ENCODE data around the gene CYB5B.

CYB5B gene

DNA sequence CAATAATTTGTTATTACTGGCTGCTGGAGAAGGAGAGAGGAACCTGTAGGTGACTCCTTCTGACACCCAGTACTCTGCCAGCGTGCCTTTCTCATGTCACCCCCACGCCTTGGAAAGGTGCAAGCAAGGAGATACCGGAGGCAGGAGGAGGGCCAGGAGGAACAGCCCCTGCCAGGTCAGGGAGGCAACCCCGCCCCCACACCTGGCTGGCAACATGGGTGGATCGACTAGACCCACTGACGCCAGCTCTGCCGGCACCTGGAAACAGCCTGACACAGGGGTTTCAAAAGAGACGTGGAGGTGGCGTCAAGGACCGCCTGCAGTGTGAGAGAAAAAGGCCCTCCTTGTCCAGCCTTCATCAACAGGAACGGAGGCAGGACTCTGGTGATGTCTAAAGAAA is 62.3 kb downstream of the CYB5B start:
- DNase-seq (ENCODE audit: low spot score) (no peak), ATAC-seq (ENCODE audit: low read depth) (no peak)
- no peak overlapping the region for H3K4me3 ChIP-seq (ENCODE audit: severe bottlenecking)
- no peak overlapping the region for H3K27ac ChIP-seq (ENCODE audit: poor library complexity, severe bottlenecking)
- H3K36me3 ChIP-seq (ENCODE audit: low read depth) = no peaks in the 10 kb centered on the region
- no peaks in the 10 kb centered on the region for H3K4me1 ChIP-seq (ENCODE audit: insufficient read depth, poor library complexity, severe bottlenecking)
- H3K27me3 ChIP-seq (ENCODE audit: insufficient read depth, poor library complexity, severe bottlenecking) = no peaks in the 10 kb centered on the region
- TF ChIP-seq, protein P1, sequence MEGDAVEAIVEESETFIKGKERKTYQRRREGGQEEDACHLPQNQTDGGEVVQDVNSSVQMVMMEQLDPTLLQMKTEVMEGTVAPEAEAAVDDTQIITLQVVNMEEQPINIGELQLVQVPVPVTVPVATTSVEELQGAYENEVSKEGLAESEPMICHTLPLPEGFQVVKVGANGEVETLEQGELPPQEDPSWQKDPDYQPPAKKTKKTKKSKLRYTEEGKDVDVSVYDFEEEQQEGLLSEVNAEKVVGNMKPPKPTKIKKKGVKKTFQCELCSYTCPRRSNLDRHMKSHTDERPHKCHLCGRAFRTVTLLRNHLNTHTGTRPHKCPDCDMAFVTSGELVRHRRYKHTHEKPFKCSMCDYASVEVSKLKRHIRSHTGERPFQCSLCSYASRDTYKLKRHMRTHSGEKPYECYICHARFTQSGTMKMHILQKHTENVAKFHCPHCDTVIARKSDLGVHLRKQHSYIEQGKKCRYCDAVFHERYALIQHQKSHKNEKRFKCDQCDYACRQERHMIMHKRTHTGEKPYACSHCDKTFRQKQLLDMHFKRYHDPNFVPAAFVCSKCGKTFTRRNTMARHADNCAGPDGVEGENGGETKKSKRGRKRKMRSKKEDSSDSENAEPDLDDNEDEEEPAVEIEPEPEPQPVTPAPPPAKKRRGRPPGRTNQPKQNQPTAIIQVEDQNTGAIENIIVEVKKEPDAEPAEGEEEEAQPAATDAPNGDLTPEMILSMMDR (IDR thresholded peaks at IDR 0.05; ENCODE audit: poor library complexity, severe bottlenecking) = no peak
- H3K9me3 ChIP-seq (ENCODE audit: severe bottlenecking) = no peaks in the 10 kb centered on the region

- Histone ChIP-seq H3K4me3 (ENCODE audit: severe bottlenecking) (no peak overlapping the region), H3K36me3 (ENCODE audit: low read depth) (no peaks in the 10 kb centered on the region), H3K9me3 (ENCODE audit: severe bottlenecking) (no peaks in the 10 kb centered on the region), H3K4me1 (ENCODE audit: insufficient read depth, poor library complexity, severe bottlenecking) (no peaks in the 10 kb centered on the region), H3K27ac (ENCODE audit: poor library complexity, severe bottlenecking) (no peak overlapping the region), H3K27me3 (ENCODE audit: insufficient read depth, poor library complexity, severe bottlenecking) (no peaks in the 10 kb centered on the region)
- DNase-seq (ENCODE audit: low spot score) (no peak), ATAC-seq (ENCODE audit: low read depth) (no peak)
- TF ChIP-seq, protein P1 (IDR thresholded peaks at IDR 0.05; ENCODE audit: poor library complexity, severe bottlenecking) = no peak
Measured at GRCh38 chr16:69490707-69491324, 66.4 kb downstream of the CYB5B start.

DNA sequence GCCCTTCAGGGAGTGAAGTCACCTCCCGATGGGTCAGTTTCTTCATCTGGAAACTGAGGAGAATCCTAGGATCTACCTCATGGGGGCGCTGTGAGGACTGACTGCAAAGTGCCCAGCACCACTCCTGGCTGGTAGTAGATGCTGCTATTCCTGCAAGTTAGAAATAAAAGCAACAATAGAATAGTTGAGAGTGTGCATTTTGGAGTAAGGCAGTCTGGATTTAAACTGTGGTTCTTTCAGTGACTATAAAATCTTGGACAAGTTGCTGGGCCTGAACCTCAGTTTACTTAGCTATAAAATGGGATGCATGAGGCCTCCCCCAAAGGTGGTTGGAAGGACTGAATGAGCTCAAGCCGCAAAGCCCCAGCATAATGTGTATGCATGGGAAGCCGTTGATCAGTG is 70.6 kb downstream of the CYB5B start:
- Histone ChIP-seq H3K4me1 (ENCODE audit: insufficient read depth, poor library complexity, severe bottlenecking) (no peaks in the 10 kb centered on the region), H3K36me3 (ENCODE audit: low read depth) (no peaks in the 10 kb centered on the region), H3K27me3 (ENCODE audit: insufficient read depth, poor library complexity, severe bottlenecking) (no peaks in the 10 kb centered on the region), H3K9me3 (ENCODE audit: severe bottlenecking) (no peaks in the 10 kb centered on the region), H3K27ac (ENCODE audit: poor library complexity, severe bottlenecking) (no peak overlapping the region), H3K4me3 (ENCODE audit: severe bottlenecking) (no peak overlapping the region)
- no peak for DNase-seq (ENCODE audit: low spot score)
- TF ChIP-seq, protein P1 (IDR thresholded peaks at IDR 0.05; ENCODE audit: poor library complexity, severe bottlenecking) = peak; percentile 21
- ATAC-seq (ENCODE audit: low read depth) = no peak

DNA sequence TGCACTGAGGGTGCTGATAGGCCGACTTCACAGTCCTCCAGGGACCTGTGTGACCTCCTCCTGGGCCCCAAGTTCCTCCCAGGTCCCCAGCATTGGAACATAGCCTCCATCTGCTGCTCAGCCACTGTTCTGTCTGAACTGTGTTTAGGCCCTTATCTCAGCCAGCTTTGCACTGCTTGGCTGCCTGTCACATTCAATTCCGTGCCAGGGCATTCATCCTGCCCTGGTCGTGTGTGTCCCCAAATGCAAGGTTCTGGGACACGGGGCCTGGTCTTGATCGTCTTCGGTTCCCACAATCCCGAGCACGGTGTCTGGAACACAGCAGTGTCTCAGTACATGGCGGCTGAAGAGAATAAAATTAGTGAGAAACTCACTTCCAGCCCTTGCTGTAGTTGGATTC is 71.4 kb downstream of the CYB5B start:
- ATAC-seq (ENCODE audit: low read depth) (no peak), DNase-seq (ENCODE audit: low spot score) (no peak)
- Histone ChIP-seq H3K36me3 (ENCODE audit: low read depth) (no peaks in the 10 kb centered on the region), H3K27ac (ENCODE audit: poor library complexity, severe bottlenecking) (no peak overlapping the region), H3K27me3 (ENCODE audit: insufficient read depth, poor library complexity, severe bottlenecking) (no peaks in the 10 kb centered on the region), H3K4me3 (ENCODE audit: severe bottlenecking) (no peak overlapping the region), H3K9me3 (ENCODE audit: severe bottlenecking) (no peaks in the 10 kb centered on the region), H3K4me1 (ENCODE audit: insufficient read depth, poor library complexity, severe bottlenecking) (no peaks in the 10 kb centered on the region)
- TF ChIP-seq, protein P1 (IDR thresholded peaks at IDR 0.05; ENCODE audit: poor library complexity, severe bottlenecking) = no peak

- H3K36me3 ChIP-seq (ENCODE audit: low read depth) = no peaks in the 10 kb centered on the region
- H3K27me3 ChIP-seq (ENCODE audit: insufficient read depth, poor library complexity, severe bottlenecking) = no peaks in the 10 kb centered on the region
- H3K4me1 ChIP-seq (ENCODE audit: insufficient read depth, poor library complexity, severe bottlenecking) = no peaks in the 10 kb centered on the region
- H3K4me3 ChIP-seq (ENCODE audit: severe bottlenecking) = no peak overlapping the region
- ATAC-seq (ENCODE audit: low read depth) (no peak), DNase-seq (ENCODE audit: low spot score) (no peak)
- no peaks in the 10 kb centered on the region for H3K9me3 ChIP-seq (ENCODE audit: severe bottlenecking)
- H3K27ac ChIP-seq (ENCODE audit: poor library complexity, severe bottlenecking) = no peak overlapping the region
- TF ChIP-seq, protein P1 (IDR thresholded peaks at IDR 0.05; ENCODE audit: poor library complexity, severe bottlenecking) = no peak
Measured at GRCh38 chr16:69496376-69496775, 72.0 kb downstream of the CYB5B start.
